IPS DF 6.9 (cell line): ENCODE data around the gene TUBB4A.

ENCODE experiments used
- DNase-seq: peaks from one replicate; pipeline ENCODE4 v3.0.0-alpha.2; 2013; ENCODE audit warnings: low read depth, low spot score
- H3K27ac ChIP-seq: one replicate; pipeline ENCODE4 v1.5.1; 2013; ENCODE audit warnings: low read length, control low read depth
- H3K27me3 ChIP-seq: 2 replicates; pipeline ENCODE4 v1.6.1; 2013; ENCODE audit warnings: mild to moderate bottlenecking, low read length; ENCODE audit not compliant: control insufficient read depth, insufficient read depth
- H3K36me3 ChIP-seq: 2 replicates; pipeline ENCODE4 v1.6.1; 2013; ENCODE audit warnings: low read length; ENCODE audit not compliant: control insufficient read depth, insufficient read depth
- H3K4me1 ChIP-seq: 2 replicates; pipeline ENCODE4 v1.6.1; 2013; ENCODE audit warnings: low read length; ENCODE audit not compliant: control insufficient read depth, insufficient read depth
- H3K4me3 ChIP-seq: 2 replicates; pipeline ENCODE4 v1.5.1; 2013; ENCODE audit warnings: mild to moderate bottlenecking, low read length
- H3K9me3 ChIP-seq: 2 replicates; pipeline ENCODE4 v1.6.1; 2013; ENCODE audit warnings: low read length, inconsistent platforms; ENCODE audit not compliant: control insufficient read depth, insufficient read depth
- WGBS: extraction: QIAGEN DNeasy Blood & Tissue Kit; methylation state at CpG from one replicate; pipeline ENCODE4 v1.1.7; 2013; ENCODE audit warnings: mixed read lengths, missing lambda C conversion rate; ENCODE audit not compliant: insufficient read length, insufficient coverage; 5-methylcytosine and 5-hydroxymethylcytosine counted together

Gene TUBB4A

DNA sequence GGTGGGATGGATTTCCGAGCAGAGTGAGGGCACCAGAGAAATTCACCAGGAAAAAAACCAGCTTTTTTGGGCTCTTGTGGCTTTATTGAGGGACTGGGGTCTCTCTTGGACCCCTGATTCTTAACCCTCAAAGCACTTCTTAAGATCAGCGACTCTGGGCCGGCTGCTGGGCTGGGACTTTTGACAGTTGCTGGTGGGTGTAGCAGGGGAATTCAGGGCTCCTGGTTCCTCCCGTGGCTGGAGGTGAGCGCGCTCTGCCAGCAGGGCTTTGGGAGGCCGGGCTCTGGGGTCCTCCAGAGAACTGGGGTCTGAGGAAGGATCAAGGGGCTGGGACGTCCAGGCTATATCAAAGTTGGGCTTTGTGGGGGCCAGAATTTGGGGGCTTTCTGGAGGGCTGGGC lies 34.7 kb downstream of the TUBB4A start:
- no peak for DNase-seq
- Histone ChIP-seq H3K27ac (no peak overlapping the region), H3K4me1 (peaks cover 2% of the 10 kb centered on the region), H3K9me3 (no peaks in the 10 kb centered on the region), H3K4me3 (no peak overlapping the region), H3K27me3 (no peaks in the 10 kb centered on the region), H3K36me3 (peaks cover 6% of the 10 kb centered on the region)
- no CpG with 5 or more reads among the region's 8 CpGs for WGBS

DNA sequence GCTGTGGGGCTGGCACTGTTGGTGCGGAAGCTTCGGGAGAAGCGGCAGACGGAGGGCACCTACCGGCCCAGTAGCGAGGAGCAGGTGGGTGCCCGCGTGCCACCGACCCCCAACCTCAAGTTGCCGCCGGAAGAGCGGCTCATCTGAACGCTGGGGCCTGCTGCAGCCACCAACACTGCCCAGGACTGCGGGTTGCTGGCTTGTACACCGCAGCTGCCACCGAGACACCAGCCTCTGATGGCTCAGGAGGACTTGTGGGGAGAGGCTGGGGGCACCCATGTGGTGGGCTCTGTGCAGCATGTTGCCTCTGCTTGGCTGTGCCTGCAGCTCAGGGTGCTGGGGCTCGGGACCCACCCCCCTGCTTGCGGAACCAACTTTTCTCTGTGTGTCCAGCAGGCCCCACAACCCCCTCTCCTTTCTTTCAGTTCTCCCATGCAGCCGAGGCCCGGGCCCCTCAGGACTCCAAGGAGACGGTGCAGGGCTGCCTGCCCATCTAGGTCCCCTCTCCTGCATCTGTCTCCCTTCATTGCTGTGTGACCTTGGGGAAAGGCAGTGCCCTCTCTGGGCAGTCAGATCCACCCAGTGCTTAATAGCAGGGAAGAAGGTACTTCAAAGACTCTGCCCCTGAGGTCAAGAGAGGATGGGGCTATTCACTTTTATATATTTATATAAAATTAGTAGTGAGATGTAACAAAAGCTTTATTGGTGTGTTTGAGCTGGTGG lies 35.4 kb downstream of the TUBB4A start:
- Histone ChIP-seq H3K27ac (no peak overlapping the region), H3K4me1 (peaks cover 2% of the 10 kb centered on the region), H3K9me3 (no peaks in the 10 kb centered on the region), H3K36me3 (peaks cover 6% of the 10 kb centered on the region), H3K4me3 (no peak overlapping the region; the same call in 1 of the 2 replicates), H3K27me3 (no peaks in the 10 kb centered on the region)
- no peak for DNase-seq
- no CpG with 5 or more reads among the region's 21 CpGs for WGBS

- Histone ChIP-seq H3K27me3 (no peaks in the 10 kb centered on the region), H3K36me3 (peaks cover 6% of the 10 kb centered on the region), H3K9me3 (no peaks in the 10 kb centered on the region), H3K4me3 (no peak overlapping the region), H3K27ac (no peak overlapping the region), H3K4me1 (no peaks in the 10 kb centered on the region; the same call in 1 of the 2 replicates)
- no peak for DNase-seq
- WGBS, result no CpG with 5 or more reads among the region's 8 CpGs
Measured at GRCh38 chr19:6465663-6466062, 36.4 kb downstream of the TUBB4A start.

DNA sequence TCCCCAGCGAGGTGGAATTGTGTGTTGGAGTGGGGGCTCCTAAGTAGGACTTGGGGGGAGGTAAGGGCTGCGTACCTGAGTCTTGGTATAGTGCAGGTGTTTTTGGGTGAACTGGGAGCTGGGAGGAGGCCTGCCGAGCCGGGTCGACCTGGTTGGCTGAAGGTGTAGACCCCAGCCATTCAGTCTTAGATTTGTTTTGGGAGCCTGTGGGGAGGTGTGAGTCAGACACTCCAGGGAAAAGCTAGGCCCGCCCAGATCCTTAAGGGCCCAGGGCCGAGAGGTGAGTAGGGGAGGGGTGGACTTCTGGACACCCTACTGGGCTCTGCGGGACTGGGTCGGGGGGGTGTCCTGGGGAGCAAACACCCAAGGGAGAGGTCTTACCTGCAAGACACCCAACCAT lies 37.1 kb downstream of the TUBB4A start:
- Histone ChIP-seq H3K27me3 (no peaks in the 10 kb centered on the region), H3K36me3 (peaks cover 6% of the 10 kb centered on the region; the same call in 1 of the 2 replicates), H3K4me1 (no peaks in the 10 kb centered on the region; the same call in 1 of the 2 replicates), H3K27ac (no peak overlapping the region), H3K4me3 (peak overlapping the region; percentile 79; the same call in 1 of the 2 replicates), H3K9me3 (no peaks in the 10 kb centered on the region)
- DNase-seq, result no peak
- no CpG with 5 or more reads among the region's 9 CpGs for WGBS

DNA sequence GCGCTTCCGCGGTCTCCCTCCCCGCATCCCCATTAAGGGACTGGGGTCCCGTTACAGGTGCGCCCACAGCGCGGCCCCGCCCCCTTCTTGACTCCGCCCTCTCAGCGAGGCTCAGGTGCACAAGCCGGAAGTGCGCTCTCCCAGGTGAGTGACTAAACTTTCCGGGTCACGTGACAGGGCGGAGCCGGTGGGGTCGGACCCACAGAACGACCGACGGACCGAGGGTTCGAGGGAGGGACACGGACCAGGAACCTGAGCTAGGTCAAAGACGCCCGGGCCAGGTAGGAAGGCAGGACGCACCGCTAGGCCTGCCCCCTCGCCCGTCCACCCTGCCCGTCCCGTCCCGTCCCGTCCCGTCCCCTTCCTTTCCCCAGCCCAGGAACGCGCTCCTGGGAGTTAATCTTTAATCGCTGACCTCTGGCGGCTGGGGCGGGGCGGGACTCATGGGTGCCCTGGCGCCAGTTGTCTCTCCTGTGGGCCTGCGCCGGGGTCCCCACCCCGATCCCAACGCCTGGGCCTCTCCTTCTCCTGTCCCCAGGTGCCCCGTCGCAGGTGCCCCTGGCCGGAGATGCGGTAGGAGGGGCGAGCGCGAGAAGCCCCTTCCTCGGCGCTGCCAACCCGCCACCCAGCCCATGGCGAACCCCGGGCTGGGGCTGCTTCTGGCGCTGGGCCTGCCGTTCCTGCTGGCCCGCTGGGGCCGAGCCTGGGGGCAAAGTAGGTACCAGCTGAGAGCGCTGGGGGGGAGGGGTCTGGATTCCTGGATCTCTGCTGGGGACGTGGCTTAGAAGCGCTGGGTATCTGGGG lies 37.8 kb downstream of the TUBB4A start, which contains the start of gene CRB3:
CRB3 (plus strand) TSS at position 202 of the 804 bp plus-strand sequence; CDS start at position 633, 431 bp downstream.
- WGBS, result no CpG with 5 or more reads among the region's 65 CpGs
- Histone ChIP-seq H3K27ac (no peak within 1 kb of the TSS), H3K4me1 (no peaks in the 10 kb centered on the region; the same call in 1 of the 2 replicates), H3K27me3 (no peaks in the 10 kb centered on the region), H3K36me3 (peaks cover 6% of the 10 kb centered on the region; the same call in 1 of the 2 replicates), H3K9me3 (no peaks in the 10 kb centered on the region), H3K4me3 (peak within 1 kb of the TSS; percentile 79)
- peak; percentile 91 for DNase-seq

DNA sequence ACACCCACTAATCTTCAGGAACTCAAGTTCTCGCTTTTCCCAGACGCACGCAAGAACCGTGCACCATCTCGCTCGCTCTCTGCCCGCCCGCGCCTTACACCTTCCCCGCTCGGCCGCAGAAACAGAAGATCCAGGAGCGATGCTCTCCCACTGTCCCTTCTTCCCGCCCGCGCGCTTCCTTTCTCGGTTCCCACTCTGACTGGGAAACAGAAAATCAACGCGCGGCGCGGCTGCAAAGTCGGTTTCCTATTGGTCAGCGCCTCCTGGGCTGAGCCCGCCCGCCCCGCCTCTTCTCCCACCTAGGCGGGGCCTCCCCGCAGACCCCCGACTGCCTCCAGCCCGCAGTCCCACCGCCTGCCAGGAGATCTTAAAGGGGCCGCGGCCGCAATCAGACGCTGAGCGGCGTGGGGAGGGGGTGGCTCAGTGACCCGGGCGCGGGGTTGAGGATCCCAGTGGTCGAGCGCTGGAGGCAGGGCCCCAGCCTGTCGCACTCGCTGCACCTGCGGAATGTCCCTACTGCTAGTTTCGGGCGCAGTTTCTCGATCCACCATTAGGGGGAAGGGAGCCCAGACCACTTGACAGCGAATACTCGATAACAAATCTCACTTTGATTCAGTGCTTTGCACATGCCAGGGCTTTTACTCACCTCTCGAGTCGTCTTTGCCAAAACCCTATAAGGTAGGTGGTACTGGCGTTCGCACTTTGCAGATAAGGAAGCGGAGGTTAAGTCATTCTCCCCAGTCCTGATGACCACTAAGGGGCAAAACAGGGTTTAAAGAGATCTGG lies 41.8 kb downstream of the TUBB4A start:
- Histone ChIP-seq H3K27me3 (no peaks in the 10 kb centered on the region), H3K4me1 (peaks cover 4% of the 10 kb centered on the region; the same call in 1 of the 2 replicates), H3K9me3 (no peaks in the 10 kb centered on the region), H3K4me3 (peak overlapping the region; percentile 63; the same call in 1 of the 2 replicates), H3K36me3 (no peaks in the 10 kb centered on the region; the same call in 1 of the 2 replicates), H3K27ac (no peak overlapping the region)
- peak; percentile 90 for DNase-seq
- no CpG with 5 or more reads among the region's 57 CpGs for WGBS

DNA sequence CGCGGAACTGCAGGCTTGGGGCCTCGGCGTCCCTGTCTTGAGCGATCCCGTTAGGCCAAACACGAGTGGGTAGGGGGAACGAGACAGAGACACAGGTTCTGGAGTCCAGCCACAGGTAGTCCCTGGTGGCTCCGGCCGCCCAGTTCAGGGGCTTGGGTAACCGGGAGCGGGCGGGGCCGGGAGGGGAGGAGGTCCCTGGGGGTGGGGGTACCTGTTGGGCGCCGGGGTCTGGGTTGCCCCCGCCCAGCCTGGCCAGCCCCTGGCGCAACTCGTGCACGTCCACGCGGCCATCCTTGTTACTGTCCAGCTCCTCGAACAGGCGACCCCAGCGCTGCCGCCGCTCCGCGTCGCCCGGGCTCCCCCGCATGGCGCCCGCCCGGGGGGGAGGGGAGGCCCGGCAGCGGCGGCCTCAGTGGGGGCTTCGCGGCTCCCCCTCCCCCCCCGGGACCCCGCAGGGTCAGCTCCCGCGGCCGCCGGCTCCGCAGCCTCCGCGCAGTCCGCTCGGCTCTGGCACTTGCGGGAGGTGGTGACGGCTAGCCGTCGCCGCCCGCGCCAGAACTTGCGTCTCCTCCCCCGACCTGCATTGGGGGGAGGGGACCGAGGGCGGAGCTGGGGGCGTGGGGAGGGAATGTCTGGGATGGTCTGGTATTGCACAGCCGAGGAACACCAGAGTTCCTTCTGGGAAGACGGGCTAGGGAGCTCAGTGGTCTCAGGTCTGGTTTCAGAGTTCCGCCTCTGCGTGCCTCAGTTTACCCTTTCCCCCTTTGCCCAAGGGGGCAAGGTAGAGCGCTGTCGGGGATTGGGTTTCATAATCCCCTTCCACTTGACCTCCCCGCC lies 42.6 kb downstream of the TUBB4A start, which contains the start of gene SLC25A23:
SLC25A23 (minus strand) TSS at position 531 of the 837 bp plus-strand sequence; CDS start at position 367, 164 bp downstream.
- Histone ChIP-seq H3K36me3 (peaks cover under 1% of the 10 kb centered on the region; the same call in 1 of the 2 replicates), H3K9me3 (no peaks in the 10 kb centered on the region), H3K27me3 (no peaks in the 10 kb centered on the region), H3K4me3 (peak within 1 kb of the TSS; percentile 63), H3K27ac (no peak within 1 kb of the TSS), H3K4me1 (0 out of 2 replicates have a peak, but pooled peaks cover 4% of the 10 kb centered on the region)
- WGBS, result no CpG with 5 or more reads among the region's 70 CpGs
- peak; percentile 54 for DNase-seq

GRCh38 chr19:6458695-6459261 lies 43.3 kb downstream of the TUBB4A start:
- no peak overlapping the region for H3K27ac ChIP-seq
- no peaks in the 10 kb centered on the region for H3K27me3 ChIP-seq
- H3K4me3 ChIP-seq, result peak overlapping the region; percentile 63
- peaks cover 7% of the 10 kb centered on the region for H3K36me3 ChIP-seq
- H3K4me1 ChIP-seq, result 0 out of 2 replicates have a peak, but pooled peaks cover 4% of the 10 kb centered on the region
- no peak for DNase-seq
- WGBS, result no CpG with 5 or more reads among the region's 16 CpGs
- peaks cover 2% of the 10 kb centered on the region; the same call in 1 of the 2 replicates for H3K9me3 ChIP-seq
